GM10266 (cell line): ENCODE data around the gene ZNF544.
"Not testable (repeated sequence)": the region's sequence is repeated elsewhere in the genome, so short reads cannot be mapped to it uniquely, and the experiment has no call there.

Experiments
- DNase-seq: peaks from one replicate; pipeline ENCODE4 v3.0.0; 2012; ENCODE audit errors: extremely low spot score
- CTCF ChIP-seq: IDR thresholded peaks from 2 replicates; pipeline ENCODE4 v1.5.1; 2012; ENCODE audit warnings: mild to moderate bottlenecking, low read depth; ENCODE audit not compliant: control insufficient read depth, insufficient read depth; ENCODE audit errors: missing control alignments

ZNF544 gene

GRCh38 chr19:58252102-58252685 lies 23.5 kb downstream of the ZNF544 start:
- no peak for TF ChIP-seq CTCF
- no peak for DNase-seq

GRCh38 chr19:58258259-58258658 lies 29.5 kb downstream of the ZNF544 start:
- DNase-seq: not testable (repeated sequence)

GRCh38 chr19:58261600-58261967 lies 32.9 kb downstream of the ZNF544 start:
- DNase-seq: no peak
- TF ChIP-seq CTCF: no peak

DNA sequence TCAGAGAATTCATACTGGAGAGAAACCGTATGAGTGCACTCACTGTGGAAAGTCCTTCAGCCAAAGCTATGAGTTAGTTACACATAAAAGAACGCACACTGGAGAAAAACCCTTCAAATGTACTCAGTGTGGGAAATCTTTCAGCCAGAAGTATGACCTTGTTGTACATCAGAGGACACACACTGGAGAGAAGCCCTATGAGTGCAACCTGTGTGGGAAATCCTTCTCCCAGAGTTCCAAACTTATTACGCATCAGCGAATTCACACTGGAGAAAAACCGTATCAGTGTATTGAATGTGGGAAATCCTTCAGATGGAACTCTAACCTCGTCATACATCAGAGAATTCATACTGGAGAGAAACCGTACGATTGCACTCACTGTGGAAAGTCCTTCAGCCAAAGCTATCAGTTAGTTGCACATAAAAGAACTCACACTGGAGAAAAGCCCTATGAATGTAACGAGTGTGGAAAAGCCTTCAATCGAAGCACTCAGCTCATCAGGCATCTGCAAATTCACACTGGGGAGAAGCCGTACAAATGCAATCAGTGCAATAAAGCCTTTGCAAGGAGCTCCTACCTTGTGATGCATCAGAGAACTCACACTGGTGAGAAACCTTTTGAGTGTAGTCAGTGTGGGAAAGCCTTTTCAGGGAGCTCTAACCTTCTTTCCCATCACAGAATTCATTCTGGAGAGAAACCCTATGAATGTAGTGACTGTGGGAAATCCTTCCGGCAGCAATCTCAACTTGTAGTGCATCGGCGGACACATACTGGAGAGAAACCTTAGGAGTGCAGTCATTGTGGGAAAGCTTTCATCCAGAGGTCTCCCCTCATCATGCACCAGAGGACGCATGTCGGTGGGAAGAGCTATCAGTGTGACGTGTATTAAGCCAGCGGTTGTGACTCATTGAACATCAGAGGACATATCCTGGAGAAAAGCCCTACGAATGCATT lies 33.5 kb downstream of the ZNF544 start:
- DNase-seq: no peak
- TF ChIP-seq CTCF: no peak

DNA sequence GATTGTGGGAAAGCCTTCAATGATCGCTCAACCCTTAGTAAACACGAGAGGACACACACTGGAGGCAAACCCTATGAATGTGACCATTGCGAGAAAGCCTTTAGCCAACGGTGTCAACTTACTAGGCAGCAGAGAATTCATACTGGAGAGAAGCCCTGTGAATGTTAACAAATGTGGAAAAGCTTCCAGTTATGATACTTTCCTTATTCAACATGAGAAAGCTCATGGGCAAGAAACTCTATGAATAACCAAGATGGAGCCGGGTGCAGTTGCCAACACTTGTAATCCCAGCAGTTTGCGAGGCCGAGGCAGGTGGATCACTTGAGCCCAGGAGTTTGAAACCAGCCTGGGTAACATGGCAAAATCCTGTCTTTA lies 34.2 kb downstream of the ZNF544 start:
- DNase-seq: no peak
- TF ChIP-seq CTCF: no peak

- no peak for TF ChIP-seq CTCF
Observed at GRCh38 chr19:58265100-58265499, 36.4 kb downstream of the ZNF544 start.

DNA sequence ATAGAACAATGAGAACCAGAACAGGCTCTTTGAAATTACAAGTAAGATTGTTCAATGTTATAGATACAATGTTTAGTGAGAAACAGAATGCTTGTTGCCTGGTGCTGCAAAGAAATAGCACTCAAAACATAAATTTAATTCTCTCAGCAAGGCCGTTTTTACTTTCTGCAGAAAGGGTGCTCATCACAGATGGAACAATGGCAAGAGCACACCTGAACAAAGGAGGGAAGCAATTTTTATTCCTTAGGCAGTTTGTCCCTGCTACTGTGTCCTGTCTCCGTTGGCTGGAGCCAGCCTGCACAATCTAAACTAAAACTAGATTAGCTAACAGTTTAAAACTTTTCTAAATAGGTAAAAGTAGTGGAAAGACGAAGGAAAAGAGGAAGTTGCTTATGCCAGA lies 39.6 kb downstream of the ZNF544 start:
- TF ChIP-seq CTCF: no peak

More at GRCh38 chr19:58265100-58265499, 36.4 kb downstream of the ZNF544 start:
- DNase-seq: no peak

More for the DNA sequence above, 39.6 kb downstream of the ZNF544 start:
- DNase-seq: no peak
